ENCODE measurements around the gene CYP4F12.

GRCh38 chr19:15715642-15716041, 42.8 kb downstream of the CYP4F12 start:
- TF ChIP-seq CTCF (IDR thresholded peaks at IDR 0.05; ENCODE audit: control extremely low read depth in 1 of 3, insufficient read depth in 1 of 3, low read depth in 1 of 3, low read length in 3 of 3), result no peak
- no peak for TF ChIP-seq BCL11A (IDR thresholded peaks at IDR 0.05; ENCODE audit: low read depth in 2 of 2, low read length in 2 of 2)
- TF ChIP-seq YY1 (IDR thresholded peaks at IDR 0.05; ENCODE audit: low read depth, low read length), result no peak
- TF ChIP-seq BACH1 (IDR thresholded peaks at IDR 0.05; ENCODE audit: low read length), result no peak
- TF ChIP-seq ATF3 (IDR thresholded peaks at IDR 0.05; ENCODE audit: insufficient read depth, low read depth, low read length), result no peak
